Osteoblast (primary cell): Measurements from ENCODE around the gene ATXN3L. TPM values are rescaled to one million over a fixed set of nuclear protein-coding genes. Genes with fewer than 3 reads are reported as not detected.

ENCODE experiments used
- DNase-seq: peaks from one replicate; pipeline ENCODE4 v3.0.0; 2011; ENCODE audit warnings: low spot score, mixed read lengths; ENCODE audit not compliant: insufficient read length; ENCODE audit errors: missing footprints
- H2AFZ ChIP-seq: 2 replicates; pipeline ENCODE4 v1.6.0; 2011; ENCODE audit warnings: mild to moderate bottlenecking, low read length
- H3K27ac ChIP-seq: 2 replicates; pipeline ENCODE4 v1.5.1; 2011; ENCODE audit warnings: mild to moderate bottlenecking, low read depth, low read length, moderate library complexity
- H3K27me3 ChIP-seq: 2 replicates; pipeline ENCODE4 v1.6.0; 2012; ENCODE audit warnings: mild to moderate bottlenecking, control low read depth, inconsistent platforms, low read length, moderate library complexity; ENCODE audit not compliant: insufficient read depth
- H3K36me3 ChIP-seq: 2 replicates; pipeline ENCODE4 v1.5.1; 2011; ENCODE audit warnings: mild to moderate bottlenecking, low read length, control low read depth, moderate library complexity; ENCODE audit not compliant: insufficient read depth
- H3K4me1 ChIP-seq: 2 replicates; pipeline ENCODE4 v1.5.1; 2011; ENCODE audit warnings: mild to moderate bottlenecking, low read length, control low read depth, moderate library complexity; ENCODE audit not compliant: insufficient read depth
- H3K4me2 ChIP-seq: 2 replicates; pipeline ENCODE4 v1.6.0; 2011; ENCODE audit warnings: mild to moderate bottlenecking, low read length; ENCODE audit not compliant: insufficient read depth
- H3K4me3 ChIP-seq: fragments of 200-600 bp; sonication (generic); 3 replicates; pipeline ENCODE4 v1.5.1; 2012; ENCODE audit warnings: mild to moderate bottlenecking, low read length, inconsistent platforms; ENCODE audit not compliant: insufficient read depth
- H3K79me2 ChIP-seq: 2 replicates; pipeline ENCODE4 v1.6.0; 2012; ENCODE audit warnings: mild to moderate bottlenecking, low read length, control low read depth, inconsistent platforms; ENCODE audit not compliant: insufficient read depth
- H3K9me3 ChIP-seq: 2 replicates; pipeline ENCODE4 v1.5.1; 2011; ENCODE audit warnings: low read depth, low read length, control low read depth
- H4K20me1 ChIP-seq: 2 replicates; pipeline ENCODE4 v1.6.0; 2012; ENCODE audit warnings: mild to moderate bottlenecking, low read length, control low read depth; ENCODE audit not compliant: insufficient read depth
- total RNA-seq: library from RNA; depleted of rRNA; stranded (reverse); fragments of >200 nt; gene quantifications from 2 replicates; pipeline ENCODE4 v1.2.3, GENCODE V29; 2012
- TF ChIP-seq, protein P1 (sequence below): IDR thresholded peaks from 2 replicates; pipeline ENCODE4 v1.5.1; 2011; ENCODE audit warnings: mild to moderate bottlenecking, low read depth, low read length, moderate library complexity; ENCODE audit errors: extremely low read depth

Gene ATXN3L
- total RNA-seq, 1 donor: not detected

DNA sequence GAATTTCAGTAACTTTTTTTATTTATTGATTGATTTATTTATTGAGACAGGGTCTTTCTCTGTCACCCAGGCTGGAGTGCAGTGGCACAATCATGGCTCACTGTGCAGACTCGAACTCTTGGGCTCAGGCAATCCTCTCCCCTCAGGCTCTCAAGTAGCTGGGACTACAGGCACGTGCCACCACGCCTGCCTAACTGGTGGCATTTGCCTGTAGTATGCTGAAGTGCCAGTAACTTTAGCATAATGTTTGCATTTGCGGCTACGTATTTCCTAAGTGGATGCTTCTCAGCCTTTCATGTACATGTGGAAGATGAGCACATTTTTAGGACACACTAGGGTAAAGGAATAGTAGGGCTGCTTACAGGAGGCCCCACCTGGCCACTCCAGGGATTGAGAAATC lies 45.3 kb upstream of the ATXN3L start:
- Histone ChIP-seq H3K4me2 (no peak overlapping the region), H3K36me3 (no peaks in the 10 kb centered on the region), H4K20me1 (no peaks in the 10 kb centered on the region), H3K79me2 (no peaks in the 10 kb centered on the region), H3K27ac (no peak overlapping the region), H3K9me3 (no peaks in the 10 kb centered on the region), H3K4me1 (no peaks in the 10 kb centered on the region), H3K27me3 (no peaks in the 10 kb centered on the region), H3K4me3 (no peak overlapping the region), H2AFZ (no peak overlapping the region)
- TF ChIP-seq, protein P1, sequence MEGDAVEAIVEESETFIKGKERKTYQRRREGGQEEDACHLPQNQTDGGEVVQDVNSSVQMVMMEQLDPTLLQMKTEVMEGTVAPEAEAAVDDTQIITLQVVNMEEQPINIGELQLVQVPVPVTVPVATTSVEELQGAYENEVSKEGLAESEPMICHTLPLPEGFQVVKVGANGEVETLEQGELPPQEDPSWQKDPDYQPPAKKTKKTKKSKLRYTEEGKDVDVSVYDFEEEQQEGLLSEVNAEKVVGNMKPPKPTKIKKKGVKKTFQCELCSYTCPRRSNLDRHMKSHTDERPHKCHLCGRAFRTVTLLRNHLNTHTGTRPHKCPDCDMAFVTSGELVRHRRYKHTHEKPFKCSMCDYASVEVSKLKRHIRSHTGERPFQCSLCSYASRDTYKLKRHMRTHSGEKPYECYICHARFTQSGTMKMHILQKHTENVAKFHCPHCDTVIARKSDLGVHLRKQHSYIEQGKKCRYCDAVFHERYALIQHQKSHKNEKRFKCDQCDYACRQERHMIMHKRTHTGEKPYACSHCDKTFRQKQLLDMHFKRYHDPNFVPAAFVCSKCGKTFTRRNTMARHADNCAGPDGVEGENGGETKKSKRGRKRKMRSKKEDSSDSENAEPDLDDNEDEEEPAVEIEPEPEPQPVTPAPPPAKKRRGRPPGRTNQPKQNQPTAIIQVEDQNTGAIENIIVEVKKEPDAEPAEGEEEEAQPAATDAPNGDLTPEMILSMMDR: no peak
- no peak for DNase-seq

DNA sequence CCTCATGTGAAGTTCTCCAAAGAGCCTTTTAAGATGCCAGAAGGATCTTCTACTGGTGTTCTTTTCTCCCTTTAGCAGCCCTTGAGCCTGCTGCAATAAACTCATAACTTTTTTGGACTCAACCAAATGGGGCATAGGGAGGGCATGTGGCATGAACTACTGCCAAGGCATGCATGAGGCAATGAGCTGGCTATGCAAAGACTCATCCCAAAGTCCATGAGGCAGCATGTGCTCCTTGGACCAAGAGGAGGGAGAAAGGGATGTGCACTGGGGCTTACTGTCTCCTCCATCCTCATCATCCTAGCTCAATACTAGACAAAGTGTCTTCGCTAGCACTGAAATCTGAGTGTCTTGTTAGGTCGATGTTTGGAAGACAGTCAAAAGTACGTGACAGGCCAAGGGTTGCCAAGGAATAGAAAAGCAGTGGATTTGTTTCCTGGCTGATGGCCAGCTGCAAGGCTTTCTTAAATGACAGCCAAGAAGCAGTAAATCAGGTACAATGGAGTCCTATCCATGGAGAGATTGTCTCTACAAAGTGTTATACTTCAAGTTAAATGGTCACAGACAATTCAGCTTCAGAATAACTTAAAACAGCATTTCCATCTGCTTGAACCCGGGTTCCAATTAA lies 44.5 kb upstream of the ATXN3L start:
- Histone ChIP-seq H3K9me3 (no peaks in the 10 kb centered on the region), H3K79me2 (no peaks in the 10 kb centered on the region), H3K4me3 (no peak overlapping the region), H3K36me3 (no peaks in the 10 kb centered on the region), H3K27ac (no peak overlapping the region), H3K27me3 (no peaks in the 10 kb centered on the region), H4K20me1 (no peaks in the 10 kb centered on the region), H3K4me1 (no peaks in the 10 kb centered on the region), H3K4me2 (no peak overlapping the region), H2AFZ (no peak overlapping the region)
- TF ChIP-seq, protein P1: no peak
- no peak for DNase-seq

DNA sequence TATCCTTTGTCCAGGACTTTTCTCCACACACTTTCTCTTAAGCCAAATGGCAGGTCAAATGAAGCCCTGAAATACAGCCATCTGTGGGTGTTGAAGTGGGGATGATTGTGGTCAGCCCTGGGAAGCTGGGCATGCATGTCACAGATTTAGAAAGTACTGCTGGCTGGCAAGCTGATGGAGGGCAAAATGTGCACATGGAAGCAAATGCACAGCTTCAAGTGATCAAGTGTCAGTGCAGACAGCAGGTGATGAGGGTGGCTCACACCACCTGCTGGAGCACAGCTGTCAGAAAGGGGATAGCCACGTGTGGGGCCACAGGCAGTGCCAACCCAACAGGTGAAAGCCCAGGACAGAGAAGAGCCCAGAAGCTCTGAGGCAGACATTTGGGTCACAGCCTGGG lies 40.3 kb upstream of the ATXN3L start:
- Histone ChIP-seq H3K4me1 (no peaks in the 10 kb centered on the region), H3K4me2 (no peak overlapping the region), H3K36me3 (no peaks in the 10 kb centered on the region), H3K27me3 (no peaks in the 10 kb centered on the region), H2AFZ (no peak overlapping the region), H4K20me1 (no peaks in the 10 kb centered on the region), H3K79me2 (no peaks in the 10 kb centered on the region), H3K9me3 (no peaks in the 10 kb centered on the region), H3K27ac (no peak overlapping the region), H3K4me3 (no peak overlapping the region)
- no peak for DNase-seq
- TF ChIP-seq, protein P1: no peak

DNA sequence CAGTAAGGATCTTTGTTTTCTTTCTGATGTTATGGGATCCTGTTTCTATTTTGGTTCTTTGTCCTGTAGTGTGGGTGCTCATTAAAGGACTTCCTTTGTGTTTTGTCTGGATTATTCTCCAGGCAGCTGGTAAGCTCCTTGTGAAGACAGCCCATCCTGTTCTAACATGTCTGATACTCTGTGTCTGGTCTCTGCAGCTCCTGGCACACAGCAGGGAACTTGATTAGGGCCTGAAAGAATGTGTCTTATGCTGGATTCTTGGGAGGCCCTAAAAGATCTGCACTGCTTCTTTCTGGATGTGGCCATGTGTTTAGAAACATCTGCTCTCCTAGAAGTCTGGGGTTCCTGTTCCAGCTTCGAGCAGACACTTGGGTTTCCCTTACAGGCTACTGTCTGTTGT lies 38.1 kb upstream of the ATXN3L start:
- TF ChIP-seq, protein P1: no peak
- no peak for DNase-seq
- H3K4me2 ChIP-seq: no peak overlapping the region
- H3K36me3 ChIP-seq: no peaks in the 10 kb centered on the region
- H3K4me3 ChIP-seq: no peak overlapping the region
- peak overlapping the region; percentile 61 for H2AFZ ChIP-seq
- H3K27ac ChIP-seq: no peak overlapping the region
- H4K20me1 ChIP-seq: no peaks in the 10 kb centered on the region
- no peaks in the 10 kb centered on the region for H3K4me1 ChIP-seq
- no peaks in the 10 kb centered on the region for H3K79me2 ChIP-seq
- no peaks in the 10 kb centered on the region for H3K9me3 ChIP-seq
- no peaks in the 10 kb centered on the region for H3K27me3 ChIP-seq
